Osteoblast (primary cell): Measurements from ENCODE around the gene FBXW7. TPM values are rescaled to one million over a fixed set of nuclear protein-coding genes. Genes with fewer than 3 reads are reported as not detected.

Experiments
- DNase-seq: peaks from one replicate; pipeline ENCODE4 v3.0.0; 2011; ENCODE audit warnings: low spot score, mixed read lengths; ENCODE audit not compliant: insufficient read length; ENCODE audit errors: missing footprints
- H2AFZ ChIP-seq: 2 replicates; pipeline ENCODE4 v1.6.0; 2011; ENCODE audit warnings: mild to moderate bottlenecking, low read length
- H3K27ac ChIP-seq: 2 replicates; pipeline ENCODE4 v1.5.1; 2011; ENCODE audit warnings: mild to moderate bottlenecking, low read depth, low read length, moderate library complexity
- H3K27me3 ChIP-seq: 2 replicates; pipeline ENCODE4 v1.6.0; 2012; ENCODE audit warnings: mild to moderate bottlenecking, control low read depth, inconsistent platforms, low read length, moderate library complexity; ENCODE audit not compliant: insufficient read depth
- H3K36me3 ChIP-seq: 2 replicates; pipeline ENCODE4 v1.5.1; 2011; ENCODE audit warnings: mild to moderate bottlenecking, low read length, control low read depth, moderate library complexity; ENCODE audit not compliant: insufficient read depth
- H3K4me1 ChIP-seq: 2 replicates; pipeline ENCODE4 v1.5.1; 2011; ENCODE audit warnings: mild to moderate bottlenecking, low read length, control low read depth, moderate library complexity; ENCODE audit not compliant: insufficient read depth
- H3K4me2 ChIP-seq: 2 replicates; pipeline ENCODE4 v1.6.0; 2011; ENCODE audit warnings: mild to moderate bottlenecking, low read length; ENCODE audit not compliant: insufficient read depth
- H3K4me3 ChIP-seq: fragments of 200-600 bp; sonication (generic); 3 replicates; pipeline ENCODE4 v1.5.1; 2012; ENCODE audit warnings: mild to moderate bottlenecking, low read length, inconsistent platforms; ENCODE audit not compliant: insufficient read depth
- H3K79me2 ChIP-seq: 2 replicates; pipeline ENCODE4 v1.6.0; 2012; ENCODE audit warnings: mild to moderate bottlenecking, low read length, control low read depth, inconsistent platforms; ENCODE audit not compliant: insufficient read depth
- H3K9me3 ChIP-seq: 2 replicates; pipeline ENCODE4 v1.5.1; 2011; ENCODE audit warnings: low read depth, low read length, control low read depth
- H4K20me1 ChIP-seq: 2 replicates; pipeline ENCODE4 v1.6.0; 2012; ENCODE audit warnings: mild to moderate bottlenecking, low read length, control low read depth; ENCODE audit not compliant: insufficient read depth
- total RNA-seq: library from RNA; depleted of rRNA; stranded (reverse); fragments of >200 nt; gene quantifications from 2 replicates; pipeline ENCODE4 v1.2.3, GENCODE V29; 2012
- TF ChIP-seq, protein P1 (sequence below): IDR thresholded peaks from 2 replicates; pipeline ENCODE4 v1.5.1; 2011; ENCODE audit warnings: mild to moderate bottlenecking, low read depth, low read length, moderate library complexity; ENCODE audit errors: extremely low read depth

FBXW7 gene
- total RNA-seq, 1 donor: 74.9 TPM

DNA sequence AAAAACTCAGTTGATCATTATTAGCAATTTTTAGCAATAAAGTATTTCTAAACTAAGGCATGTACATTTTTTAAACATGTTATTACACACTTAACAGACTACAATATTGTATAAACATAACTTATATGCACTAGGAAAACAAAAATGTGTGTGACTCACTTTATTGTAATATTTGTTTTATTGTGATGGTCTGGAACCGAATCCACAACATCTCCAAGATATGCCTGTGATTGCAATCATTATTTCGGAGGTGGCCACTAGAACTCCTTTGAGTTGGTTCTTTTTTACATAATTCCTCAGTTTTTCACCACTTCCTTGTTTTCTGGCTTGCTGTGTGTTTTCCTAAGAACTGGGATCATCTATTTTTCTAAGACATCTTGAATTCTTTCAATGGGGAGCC, 53.7 kb downstream of the FBXW7 start:
- Histone ChIP-seq H3K4me2 (no peak overlapping the region), H3K79me2 (peaks cover 43% of the 10 kb centered on the region)
- TF ChIP-seq, protein P1, sequence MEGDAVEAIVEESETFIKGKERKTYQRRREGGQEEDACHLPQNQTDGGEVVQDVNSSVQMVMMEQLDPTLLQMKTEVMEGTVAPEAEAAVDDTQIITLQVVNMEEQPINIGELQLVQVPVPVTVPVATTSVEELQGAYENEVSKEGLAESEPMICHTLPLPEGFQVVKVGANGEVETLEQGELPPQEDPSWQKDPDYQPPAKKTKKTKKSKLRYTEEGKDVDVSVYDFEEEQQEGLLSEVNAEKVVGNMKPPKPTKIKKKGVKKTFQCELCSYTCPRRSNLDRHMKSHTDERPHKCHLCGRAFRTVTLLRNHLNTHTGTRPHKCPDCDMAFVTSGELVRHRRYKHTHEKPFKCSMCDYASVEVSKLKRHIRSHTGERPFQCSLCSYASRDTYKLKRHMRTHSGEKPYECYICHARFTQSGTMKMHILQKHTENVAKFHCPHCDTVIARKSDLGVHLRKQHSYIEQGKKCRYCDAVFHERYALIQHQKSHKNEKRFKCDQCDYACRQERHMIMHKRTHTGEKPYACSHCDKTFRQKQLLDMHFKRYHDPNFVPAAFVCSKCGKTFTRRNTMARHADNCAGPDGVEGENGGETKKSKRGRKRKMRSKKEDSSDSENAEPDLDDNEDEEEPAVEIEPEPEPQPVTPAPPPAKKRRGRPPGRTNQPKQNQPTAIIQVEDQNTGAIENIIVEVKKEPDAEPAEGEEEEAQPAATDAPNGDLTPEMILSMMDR: no peak

DNA sequence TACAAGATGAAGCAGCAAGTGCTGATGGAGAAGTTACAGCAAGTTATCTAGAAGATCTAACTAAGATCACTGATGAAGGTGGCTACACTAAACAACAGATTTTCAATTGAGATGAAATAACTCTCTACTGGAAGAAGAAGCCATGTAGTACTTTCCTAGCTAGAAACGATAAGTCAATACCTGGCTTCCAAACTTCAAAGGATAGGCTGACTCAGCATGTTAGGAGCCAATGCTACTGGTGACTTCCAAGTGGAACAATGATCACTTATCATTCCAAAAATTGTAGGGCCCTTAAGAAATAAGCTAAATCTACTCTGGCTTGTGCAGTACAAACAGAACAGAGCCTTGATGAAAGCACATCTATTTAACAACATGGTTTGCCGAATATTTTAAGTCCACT, 55.0 kb downstream of the FBXW7 start:
- H3K27ac ChIP-seq: no peak overlapping the region
- H2AFZ ChIP-seq: no peak overlapping the region
- no peaks in the 10 kb centered on the region for H3K27me3 ChIP-seq
- TF ChIP-seq, protein P1: no peak
- H4K20me1 ChIP-seq: peaks cover 3% of the 10 kb centered on the region
- H3K4me2 ChIP-seq: no peak overlapping the region
- H3K4me1 ChIP-seq: peaks cover 19% of the 10 kb centered on the region
- H3K79me2 ChIP-seq: peaks cover 46% of the 10 kb centered on the region
- DNase-seq: no peak
- H3K36me3 ChIP-seq: no peaks in the 10 kb centered on the region
- H3K9me3 ChIP-seq: no peaks in the 10 kb centered on the region
- H3K4me3 ChIP-seq: no peak overlapping the region

More for the DNA sequence above, 53.7 kb downstream of the FBXW7 start:
- H4K20me1 ChIP-seq: peaks cover 3% of the 10 kb centered on the region
- H3K27me3 ChIP-seq: no peaks in the 10 kb centered on the region
- H2AFZ ChIP-seq: no peak overlapping the region
- no peak overlapping the region for H3K27ac ChIP-seq
- H3K4me3 ChIP-seq: no peak overlapping the region
- peaks cover 29% of the 10 kb centered on the region for H3K4me1 ChIP-seq
- no peaks in the 10 kb centered on the region for H3K9me3 ChIP-seq
- no peak for DNase-seq
- H3K36me3 ChIP-seq: no peaks in the 10 kb centered on the region

DNA sequence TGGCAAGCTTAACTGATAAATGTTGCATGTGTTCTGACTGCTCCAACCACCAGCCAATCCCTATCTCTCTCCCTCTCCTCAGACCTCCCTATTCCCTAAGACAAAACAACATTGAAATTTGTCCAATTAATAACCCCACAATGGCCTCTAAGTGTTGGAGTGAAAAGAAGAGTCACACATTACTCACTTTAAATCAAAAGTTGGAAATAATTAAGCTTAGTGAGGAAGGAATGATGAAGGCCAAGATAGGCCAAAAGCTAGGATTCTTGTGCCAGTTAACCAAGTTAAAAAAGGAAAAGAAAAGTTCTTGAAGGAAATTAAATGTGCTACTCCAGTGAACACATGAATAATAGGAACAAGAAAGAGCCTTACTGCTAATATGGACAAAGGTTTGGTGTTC, 55.6 kb downstream of the FBXW7 start:
- no peak for DNase-seq
- TF ChIP-seq, protein P1: no peak
- Histone ChIP-seq H3K27me3 (no peaks in the 10 kb centered on the region), H3K36me3 (no peaks in the 10 kb centered on the region), H4K20me1 (peaks cover 3% of the 10 kb centered on the region), H3K4me1 (peaks cover 17% of the 10 kb centered on the region), H3K27ac (no peak overlapping the region), H3K4me3 (no peak overlapping the region), H3K4me2 (no peak overlapping the region), H2AFZ (no peak overlapping the region), H3K9me3 (no peaks in the 10 kb centered on the region), H3K79me2 (peaks cover 46% of the 10 kb centered on the region)

DNA sequence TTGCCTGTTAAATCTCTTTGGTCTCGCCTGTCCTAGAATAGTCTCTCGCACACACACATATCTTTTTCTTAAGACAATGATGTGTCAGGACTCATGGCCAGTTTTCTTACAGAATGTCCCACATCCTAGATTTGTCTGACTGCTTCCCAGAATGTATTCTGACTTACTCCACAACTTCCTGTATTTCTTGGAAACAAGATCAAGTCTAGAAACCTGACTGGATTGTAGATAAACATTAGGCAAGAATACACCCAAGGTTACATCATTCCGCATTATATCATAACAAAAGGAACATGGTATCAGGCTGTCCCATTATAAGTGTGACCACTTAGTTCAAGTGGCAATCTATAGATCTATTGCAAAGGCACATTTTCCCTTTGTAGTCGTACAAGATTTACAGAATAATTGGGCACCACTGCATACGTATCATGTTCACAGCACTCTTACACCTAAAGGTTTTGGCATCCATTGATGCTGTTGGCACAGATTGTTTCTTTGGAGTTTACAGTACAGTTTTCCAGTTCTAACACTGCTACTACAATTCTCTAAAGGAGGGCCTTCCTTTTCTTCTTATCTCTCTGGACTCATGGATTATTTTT, 56.4 kb downstream of the FBXW7 start:
- no peaks in the 10 kb centered on the region for H3K36me3 ChIP-seq
- no peaks in the 10 kb centered on the region for H3K9me3 ChIP-seq
- TF ChIP-seq, protein P1: no peak
- no peaks in the 10 kb centered on the region for H3K27me3 ChIP-seq
- peak overlapping the region; percentile 65 for H3K27ac ChIP-seq
- H3K4me2 ChIP-seq: no peak overlapping the region
- no peak overlapping the region for H2AFZ ChIP-seq
- no peak overlapping the region for H3K4me3 ChIP-seq
- peaks cover 44% of the 10 kb centered on the region for H3K79me2 ChIP-seq
- peaks cover 17% of the 10 kb centered on the region for H3K4me1 ChIP-seq
- peaks cover 3% of the 10 kb centered on the region for H4K20me1 ChIP-seq
- DNase-seq: no peak
